ENCODE data around the gene EIF3A.

Gene EIF3A

DNA sequence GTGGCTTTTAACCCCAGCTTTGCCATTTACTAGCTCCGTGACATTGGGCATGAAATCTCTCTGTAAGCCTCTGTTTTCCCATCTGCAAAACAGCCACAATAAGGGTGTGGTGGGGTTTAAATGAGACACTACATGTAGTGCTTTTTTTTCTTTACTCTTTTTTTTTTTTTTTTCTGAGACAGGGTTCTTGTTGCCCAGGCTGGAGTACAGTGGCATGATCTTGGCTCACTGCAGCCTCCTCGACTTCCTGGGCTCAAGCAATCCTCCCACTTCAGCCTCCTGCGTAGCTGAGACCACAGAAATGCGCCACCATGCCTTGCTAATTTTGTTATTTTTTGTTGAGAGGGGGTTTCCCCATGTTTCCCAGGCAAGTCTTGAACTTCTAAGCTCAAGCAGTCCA lies 15.0 kb upstream of the EIF3A start:
- in situ Hi-C loops (cut with HindIII; ENCODE audit: low pct_unique_long_range_greater_than_20kb, low sequenced_read_pairs): no loop called here
- TF ChIP-seq JUND (IDR thresholded peaks at IDR 0.05; ENCODE audit: low read depth): no peak
- DNase-seq (ENCODE audit: low read depth in 1 of 2, low spot score in 1 of 2): no peak

DNA sequence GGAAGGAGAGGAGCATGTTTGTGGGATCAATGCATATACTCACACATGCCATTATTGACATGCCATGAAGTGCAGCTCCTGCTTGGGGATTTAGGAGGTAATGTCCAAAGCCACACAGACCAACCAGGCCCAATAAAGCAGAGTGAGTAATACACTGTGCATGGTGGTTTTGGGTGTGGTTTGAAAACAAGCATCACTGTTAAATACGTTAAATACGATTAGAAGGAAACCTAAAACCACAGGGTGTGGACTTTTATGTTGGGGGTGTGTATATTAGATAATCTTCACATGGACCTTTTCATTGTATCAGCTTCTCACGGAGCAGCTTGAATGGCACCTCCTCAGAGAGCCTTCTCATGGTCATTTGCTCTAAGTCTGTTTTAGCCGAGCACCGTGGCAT lies 10.4 kb upstream of the EIF3A start:
- no peak for DNase-seq (ENCODE audit: low read depth in 1 of 2, low spot score in 1 of 2)
- in situ Hi-C loops (cut with HindIII; ENCODE audit: low pct_unique_long_range_greater_than_20kb, low sequenced_read_pairs): no loop called here
- TF ChIP-seq JUND (IDR thresholded peaks at IDR 0.05; ENCODE audit: low read depth): no peak

GRCh38 chr10:119090026-119090795 lies 9.6 kb upstream of the EIF3A start:
- DNase-seq (ENCODE audit: low read depth in 1 of 2, low spot score in 1 of 2): no peak
- TF ChIP-seq JUND (IDR thresholded peaks at IDR 0.05; ENCODE audit: low read depth): no peak
- in situ Hi-C loops (cut with HindIII; ENCODE audit: low pct_unique_long_range_greater_than_20kb, low sequenced_read_pairs): no loop called here

DNA sequence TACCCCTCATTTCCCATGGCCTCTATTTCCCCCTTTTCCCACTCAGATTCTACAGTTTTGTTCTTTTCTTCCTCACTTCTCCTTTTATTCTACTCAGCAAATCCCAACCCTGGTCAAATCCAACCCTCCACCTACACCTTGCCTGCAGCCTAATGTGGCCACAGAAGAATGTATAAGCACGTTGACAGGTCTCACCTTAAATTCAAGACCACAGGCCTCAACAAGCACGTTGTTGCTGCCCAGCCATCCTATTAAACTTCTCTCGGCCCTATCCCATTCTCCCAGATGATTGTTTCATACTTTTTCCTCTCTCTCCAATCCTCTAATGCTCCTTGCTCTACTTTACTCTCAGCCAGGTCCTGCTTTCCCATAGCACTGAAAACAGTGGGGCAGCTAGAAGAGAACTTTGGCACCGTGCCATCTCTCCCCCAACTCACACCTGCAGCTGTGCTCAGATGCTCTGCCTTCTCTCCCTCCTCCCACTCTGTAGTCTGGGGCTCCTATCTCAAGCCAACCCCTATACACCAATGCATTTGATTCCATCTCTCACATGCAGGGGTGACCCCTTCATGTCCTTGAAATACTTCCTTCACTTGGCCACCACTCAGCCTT lies 6.8 kb upstream of the EIF3A start:
- in situ Hi-C loops (cut with HindIII; ENCODE audit: low pct_unique_long_range_greater_than_20kb, low sequenced_read_pairs): no loop called here
- no peak for TF ChIP-seq JUND (IDR thresholded peaks at IDR 0.05; ENCODE audit: low read depth)
- DNase-seq (ENCODE audit: low read depth in 1 of 2, low spot score in 1 of 2): no peak

DNA sequence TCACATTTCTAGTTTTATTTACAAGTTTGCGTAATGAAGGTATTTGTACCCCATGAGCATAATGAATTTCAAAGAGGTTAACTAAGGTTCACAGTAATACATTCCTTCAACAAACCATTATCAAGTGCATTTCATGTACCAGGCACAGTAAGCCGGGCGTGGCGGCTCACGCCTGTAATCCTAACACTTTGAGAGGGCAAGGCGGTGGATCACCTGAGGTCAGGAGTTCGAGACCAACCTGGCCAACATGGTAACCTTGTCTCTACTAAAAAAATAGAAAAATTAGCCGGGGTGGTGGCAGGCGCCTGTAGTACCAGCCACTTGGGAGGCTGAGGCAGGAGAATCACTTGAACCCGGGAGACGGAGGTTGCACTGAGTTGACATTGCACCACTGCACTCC lies 4.3 kb upstream of the EIF3A start:
- in situ Hi-C loops (cut with HindIII; ENCODE audit: low pct_unique_long_range_greater_than_20kb, low sequenced_read_pairs): no loop called here
- no peak for DNase-seq (ENCODE audit: low read depth in 1 of 2, low spot score in 1 of 2)
- TF ChIP-seq JUND (IDR thresholded peaks at IDR 0.05; ENCODE audit: low read depth): no peak

GRCh38 chr10:119079599-119080520 lies 757 bp downstream of the EIF3A start:
- in situ Hi-C loops (cut with HindIII; ENCODE audit: low pct_unique_long_range_greater_than_20kb, low sequenced_read_pairs): no loop called here
- peak in 1 of 2 experiments; percentile 72 for DNase-seq (ENCODE audit: low read depth in 1 of 2, low spot score in 1 of 2)
- TF ChIP-seq JUND (IDR thresholded peaks at IDR 0.05; ENCODE audit: low read depth): no peak

DNA sequence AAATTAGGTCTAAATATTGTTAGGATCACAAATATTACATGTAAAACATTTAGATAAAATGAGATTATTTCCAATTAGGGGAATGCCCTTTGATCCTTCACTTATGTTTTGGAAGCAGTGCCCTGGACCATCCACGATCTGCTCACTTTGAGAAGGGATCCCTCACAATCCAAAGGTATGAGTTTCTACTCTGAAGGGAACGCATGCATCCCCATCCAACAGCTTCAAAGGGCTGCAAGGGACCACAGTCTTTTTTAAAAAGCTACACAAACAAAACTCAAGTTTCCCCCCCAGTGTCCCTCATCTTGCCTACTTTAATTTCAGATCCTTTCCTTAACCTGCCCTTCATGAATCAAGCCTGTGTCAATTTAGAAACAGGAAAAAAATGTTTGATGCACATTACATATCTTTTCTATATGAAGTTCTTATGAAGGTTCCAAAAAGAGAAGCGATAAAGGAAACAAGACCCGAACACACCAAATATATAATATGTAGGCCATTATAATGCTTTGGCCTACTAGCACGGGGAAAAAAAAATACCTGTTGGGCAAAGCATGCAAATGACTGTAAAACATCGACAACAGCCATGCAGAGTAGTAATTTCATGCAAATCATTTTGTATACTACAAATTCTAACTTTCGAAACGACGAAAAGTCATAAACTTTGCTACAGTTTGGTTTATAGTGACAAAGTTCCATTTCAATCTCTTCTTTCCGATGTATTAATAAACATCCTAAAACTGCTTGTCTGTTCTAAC lies 2.0 kb downstream of the EIF3A start:
- in situ Hi-C loops (cut with HindIII; ENCODE audit: low pct_unique_long_range_greater_than_20kb, low sequenced_read_pairs): no loop called here

DNA sequence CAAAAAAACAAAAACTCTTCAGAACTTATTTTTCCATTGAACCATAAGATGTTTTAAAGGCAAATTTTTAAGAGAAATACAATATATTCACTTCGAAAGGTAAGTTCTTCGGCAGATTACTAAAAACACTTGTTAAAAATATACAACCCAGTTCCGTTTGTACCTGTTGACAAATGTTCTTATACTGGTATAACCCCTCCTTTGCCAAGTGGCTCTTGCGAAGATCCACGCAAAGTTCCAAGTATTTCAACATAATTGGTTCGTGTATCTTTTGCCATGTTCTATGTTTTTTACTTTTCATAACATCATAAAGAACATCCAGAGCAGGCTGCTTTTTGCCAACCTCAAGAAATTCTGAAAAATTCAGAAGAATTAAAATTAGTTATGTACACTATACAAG lies 7.0 kb downstream of the EIF3A start:
- in situ Hi-C loops (cut with HindIII; ENCODE audit: low pct_unique_long_range_greater_than_20kb, low sequenced_read_pairs): no loop called here
- DNase-seq (ENCODE audit: low read depth in 1 of 2, low spot score in 1 of 2): no peak
- TF ChIP-seq JUND (IDR thresholded peaks at IDR 0.05; ENCODE audit: low read depth): no peak

More for the DNA sequence above, 2.0 kb downstream of the EIF3A start:
- DNase-seq (ENCODE audit: low read depth in 1 of 2, low spot score in 1 of 2): no peak
- TF ChIP-seq JUND (IDR thresholded peaks at IDR 0.05; ENCODE audit: low read depth): no peak

GRCh38 chr10:119070395-119071165 lies 10.0 kb downstream of the EIF3A start:
- in situ Hi-C loops (cut with HindIII; ENCODE audit: low pct_unique_long_range_greater_than_20kb, low sequenced_read_pairs): no loop called here
- DNase-seq (ENCODE audit: low read depth in 1 of 2, low spot score in 1 of 2): no peak
- no peak for TF ChIP-seq JUND (IDR thresholded peaks at IDR 0.05; ENCODE audit: low read depth)

- in situ Hi-C loops (cut with HindIII; ENCODE audit: low pct_unique_long_range_greater_than_20kb, low sequenced_read_pairs): no loop called here
- DNase-seq (ENCODE audit: low read depth in 1 of 2, low spot score in 1 of 2): no peak
- TF ChIP-seq JUND (IDR thresholded peaks at IDR 0.05; ENCODE audit: low read depth): no peak
These were observed 18.7 kb downstream of the EIF3A start for GRCh38 chr10:119061926-119062325.

GRCh38 chr10:119061352-119061751 lies 19.3 kb downstream of the EIF3A start:
- DNase-seq (ENCODE audit: low read depth in 1 of 2, low spot score in 1 of 2): no peak
- TF ChIP-seq JUND (IDR thresholded peaks at IDR 0.05; ENCODE audit: low read depth): no peak
- in situ Hi-C loops (cut with HindIII; ENCODE audit: low pct_unique_long_range_greater_than_20kb, low sequenced_read_pairs): no loop called here
